ENCODE data around the gene GRAMD1B. TPM values are rescaled to one million over a fixed set of nuclear protein-coding genes. Genes with fewer than 3 reads are reported as not detected.

Gene GRAMD1B
- total RNA-seq, 4 donors from 2014 or later = 0.61 to 1.7 (median 1.1) TPM

DNA sequence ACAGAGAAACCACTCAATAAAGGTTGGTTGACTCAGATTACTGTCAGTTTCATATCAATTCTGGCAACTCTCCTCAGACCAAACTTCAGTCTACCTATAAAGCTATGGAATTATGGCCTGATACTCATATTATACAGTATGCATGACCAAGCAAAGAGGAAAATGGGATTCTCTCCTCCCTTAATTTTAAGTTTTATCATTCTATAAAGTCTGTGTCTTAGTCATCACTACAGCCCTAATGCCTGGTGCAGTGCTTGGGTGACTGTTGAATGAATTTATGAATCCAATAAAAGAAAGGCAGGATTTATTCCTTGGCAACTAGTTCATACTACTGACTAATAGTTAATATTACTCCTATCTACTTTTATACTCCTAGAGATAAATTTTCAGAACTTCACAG is 37.6 kb upstream of the GRAMD1B start:
- Histone ChIP-seq H3K4me1 (peaks cover 0 to under 1% (median 0%) of the 10 kb centered on the region in 3 donors), H3K27me3 (peaks cover 0 to 6% (median 0%) of the 10 kb centered on the region in 4 donors), H3K36me3 (no peaks in the 10 kb centered on the region), H3K9me3 (no peaks in the 10 kb centered on the region), H3K27ac (no peak overlapping the region), H3K4me3 (no peak overlapping the region)
- no peak for TF ChIP-seq POLR2A (IDR thresholded peaks at IDR 0.05)
- TF ChIP-seq, protein P1, sequence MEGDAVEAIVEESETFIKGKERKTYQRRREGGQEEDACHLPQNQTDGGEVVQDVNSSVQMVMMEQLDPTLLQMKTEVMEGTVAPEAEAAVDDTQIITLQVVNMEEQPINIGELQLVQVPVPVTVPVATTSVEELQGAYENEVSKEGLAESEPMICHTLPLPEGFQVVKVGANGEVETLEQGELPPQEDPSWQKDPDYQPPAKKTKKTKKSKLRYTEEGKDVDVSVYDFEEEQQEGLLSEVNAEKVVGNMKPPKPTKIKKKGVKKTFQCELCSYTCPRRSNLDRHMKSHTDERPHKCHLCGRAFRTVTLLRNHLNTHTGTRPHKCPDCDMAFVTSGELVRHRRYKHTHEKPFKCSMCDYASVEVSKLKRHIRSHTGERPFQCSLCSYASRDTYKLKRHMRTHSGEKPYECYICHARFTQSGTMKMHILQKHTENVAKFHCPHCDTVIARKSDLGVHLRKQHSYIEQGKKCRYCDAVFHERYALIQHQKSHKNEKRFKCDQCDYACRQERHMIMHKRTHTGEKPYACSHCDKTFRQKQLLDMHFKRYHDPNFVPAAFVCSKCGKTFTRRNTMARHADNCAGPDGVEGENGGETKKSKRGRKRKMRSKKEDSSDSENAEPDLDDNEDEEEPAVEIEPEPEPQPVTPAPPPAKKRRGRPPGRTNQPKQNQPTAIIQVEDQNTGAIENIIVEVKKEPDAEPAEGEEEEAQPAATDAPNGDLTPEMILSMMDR (IDR thresholded peaks at IDR 0.05) = no peak
- intact Hi-C loops (cut with DNase I) = no loop called here
- no peak for DNase-seq

DNA sequence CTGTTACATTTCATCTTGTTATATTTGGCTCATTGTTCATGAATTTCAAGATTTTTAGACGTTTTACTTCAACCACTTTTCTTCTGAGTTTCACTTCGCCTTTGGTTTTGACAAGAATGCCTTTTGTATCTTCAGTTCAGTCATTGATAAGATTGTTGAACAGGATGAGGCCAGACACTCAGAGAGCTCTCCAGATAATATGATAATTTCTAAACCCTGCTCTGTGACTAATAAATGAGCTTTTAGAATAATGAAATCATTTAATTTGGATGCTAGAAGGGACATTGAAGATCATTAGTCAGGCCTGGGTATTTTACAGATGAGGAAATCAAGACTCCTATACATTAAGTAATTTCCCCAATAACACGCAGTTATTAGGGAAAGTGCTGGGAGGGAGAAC is 37.2 kb upstream of the GRAMD1B start:
- H3K9me3 ChIP-seq = no peaks in the 10 kb centered on the region
- no peaks in the 10 kb centered on the region for H3K36me3 ChIP-seq
- intact Hi-C loops (cut with DNase I) = no loop called here
- peaks cover 0 to 6% (median 0%) of the 10 kb centered on the region in 4 donors for H3K27me3 ChIP-seq
- no peak for DNase-seq
- no peak for TF ChIP-seq POLR2A (IDR thresholded peaks at IDR 0.05)
- TF ChIP-seq, protein P1 (IDR thresholded peaks at IDR 0.05) = no peak
- H3K4me1 ChIP-seq = no peaks in the 10 kb centered on the region
- H3K27ac ChIP-seq = no peak overlapping the region
- H3K4me3 ChIP-seq = no peak overlapping the region
- 62 to 72% methylated on average over 3 of the region's 3 CpGs for WGBS, 2 donors

GRCh38 chr11:123393312-123393927 is 36.6 kb upstream of the GRAMD1B start:
- 55 to 65% methylated on average over 6 of the region's 6 CpGs for WGBS, 2 donors
- H3K36me3 ChIP-seq = no peaks in the 10 kb centered on the region
- no peak overlapping the region for H3K27ac ChIP-seq
- H3K9me3 ChIP-seq = no peaks in the 10 kb centered on the region
- H3K4me1 ChIP-seq = no peaks in the 10 kb centered on the region
- TF ChIP-seq, protein P1 (IDR thresholded peaks at IDR 0.05) = no peak
- no peak for TF ChIP-seq POLR2A (IDR thresholded peaks at IDR 0.05)
- intact Hi-C loops (cut with DNase I) = no loop called here
- DNase-seq = no peak
- peaks cover 0 to 6% (median 0%) of the 10 kb centered on the region in 4 donors for H3K27me3 ChIP-seq
- H3K4me3 ChIP-seq = no peak overlapping the region

DNA sequence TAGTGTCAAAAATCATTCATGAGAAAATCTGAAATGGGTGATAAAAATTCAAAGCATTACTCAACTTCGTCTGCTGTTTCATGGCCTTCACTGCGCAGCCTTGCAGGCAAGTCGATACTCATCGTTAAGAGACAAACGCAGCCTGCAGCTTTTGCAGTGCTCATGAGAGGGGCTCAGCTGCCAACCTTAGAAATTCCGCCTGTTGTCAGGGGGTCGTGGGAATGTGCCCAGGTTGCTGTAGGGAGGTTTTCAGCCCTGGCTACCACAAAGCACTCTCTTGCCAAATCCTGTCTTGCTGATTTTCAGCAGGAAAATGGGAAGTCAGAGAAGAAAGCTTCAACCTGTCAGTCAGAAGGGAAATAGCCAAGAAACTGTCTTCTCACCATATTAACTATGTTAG is 25.4 kb upstream of the GRAMD1B start:
- DNase-seq = no peak
- Histone ChIP-seq H3K4me1 (peaks cover 0 to 10% (median 0%) of the 10 kb centered on the region in 3 donors), H3K9me3 (no peaks in the 10 kb centered on the region), H3K27ac (no peak overlapping the region), H3K27me3 (peaks cover 0 to 49% (median 0%) of the 10 kb centered on the region in 4 donors), H3K4me3 (no peak overlapping the region), H3K36me3 (no peaks in the 10 kb centered on the region)
- TF ChIP-seq, protein P1 (IDR thresholded peaks at IDR 0.05) = no peak
- no peak for TF ChIP-seq POLR2A (IDR thresholded peaks at IDR 0.05)
- 69 to 72% methylated on average over 6 to 7 of the region's 7 CpGs for WGBS, 2 donors
- intact Hi-C loops (cut with DNase I) = loop anchor here (5.0 to 10.0 kb wide), 2 partner anchors 73 to 100 kb away; no protein-coding TSS in a partner anchor

DNA sequence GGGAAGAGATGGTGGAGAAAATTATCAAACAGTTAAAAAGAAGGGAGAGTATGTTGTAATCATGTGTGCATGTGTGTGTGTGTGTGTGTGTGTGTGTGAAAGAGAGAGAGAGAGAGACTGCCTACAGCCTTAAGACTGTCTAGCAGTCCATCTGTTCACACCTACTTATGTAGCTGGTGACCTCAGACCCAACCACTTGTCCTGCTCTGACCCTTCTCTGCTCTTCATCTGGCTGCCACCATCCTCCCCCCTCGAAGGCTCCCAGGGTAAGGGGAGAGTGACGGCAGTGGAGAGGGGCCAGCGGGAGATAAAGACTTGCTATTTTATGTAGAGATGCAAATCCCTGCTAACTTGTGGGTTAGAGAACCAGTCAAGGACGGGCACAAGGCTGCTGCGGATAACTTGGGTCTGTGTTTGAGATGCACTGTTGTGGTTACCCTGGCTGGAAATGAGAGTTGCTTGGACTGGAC is 24.9 kb upstream of the GRAMD1B start:
- H3K9me3 ChIP-seq = no peaks in the 10 kb centered on the region
- WGBS, 2 donors = 78 to 83% methylated on average over 4 to 5 of the region's 5 CpGs
- no peak overlapping the region for H3K27ac ChIP-seq
- no peak for DNase-seq
- no peak for TF ChIP-seq POLR2A (IDR thresholded peaks at IDR 0.05)
- TF ChIP-seq, protein P1 (IDR thresholded peaks at IDR 0.05) = no peak
- no peak overlapping the region for H3K4me3 ChIP-seq
- H3K27me3 ChIP-seq = peaks cover 0 to 51% (median 0%) of the 10 kb centered on the region in 4 donors
- H3K36me3 ChIP-seq = no peaks in the 10 kb centered on the region
- H3K4me1 ChIP-seq = peaks cover 0 to 10% (median 0%) of the 10 kb centered on the region in 3 donors
- intact Hi-C loops (cut with DNase I) = loop anchor here (5.0 to 10.0 kb wide), 2 partner anchors 72 to 100 kb away; no protein-coding TSS in a partner anchor

Measured in esophagus squamous epithelium (tissue), 5 donors.